GF-D8 (cell line): ENCODE data around the gene REC8.
"Not testable (repeated sequence)": the region's sequence is repeated elsewhere in the genome, so short reads cannot be mapped to it uniquely, and the experiment has no call there.

ENCODE experiments used
- DNase-seq: peaks from one replicate; lab custom pipeline; 2025; lab: John Stamatoyannopoulos, UW

REC8 gene

DNA sequence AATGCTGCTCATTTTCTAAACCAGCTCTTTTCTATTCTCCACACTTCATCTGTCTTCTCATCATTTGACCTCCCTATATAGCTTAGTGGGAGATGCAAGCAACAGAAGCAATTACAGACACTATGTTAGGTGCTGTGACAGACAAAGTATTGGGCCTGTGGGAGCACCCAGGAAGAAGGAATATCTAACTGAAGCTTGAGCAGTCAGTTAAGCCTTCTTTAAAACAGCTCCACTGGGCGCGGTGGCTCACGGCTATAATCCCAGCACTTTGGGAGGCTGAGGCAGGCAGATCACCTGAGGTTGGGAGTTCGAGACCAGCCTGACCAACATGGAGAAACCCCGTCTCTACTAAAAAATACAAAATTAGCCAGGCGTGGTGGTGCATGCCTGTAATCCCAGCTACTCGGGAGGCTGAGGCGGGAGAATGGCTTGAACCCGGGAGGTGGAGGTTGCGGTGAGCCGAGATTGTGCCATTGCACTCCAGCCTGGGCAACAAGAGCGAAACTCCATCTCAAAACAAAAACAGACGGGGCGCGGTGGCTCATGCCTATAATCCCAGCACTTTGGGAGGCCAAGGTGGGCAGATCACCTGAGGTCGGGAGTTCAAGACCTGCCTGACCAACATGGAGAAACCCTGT is 31.5 kb downstream of the REC8 start:
- not testable (repeated sequence) for DNase-seq

DNA sequence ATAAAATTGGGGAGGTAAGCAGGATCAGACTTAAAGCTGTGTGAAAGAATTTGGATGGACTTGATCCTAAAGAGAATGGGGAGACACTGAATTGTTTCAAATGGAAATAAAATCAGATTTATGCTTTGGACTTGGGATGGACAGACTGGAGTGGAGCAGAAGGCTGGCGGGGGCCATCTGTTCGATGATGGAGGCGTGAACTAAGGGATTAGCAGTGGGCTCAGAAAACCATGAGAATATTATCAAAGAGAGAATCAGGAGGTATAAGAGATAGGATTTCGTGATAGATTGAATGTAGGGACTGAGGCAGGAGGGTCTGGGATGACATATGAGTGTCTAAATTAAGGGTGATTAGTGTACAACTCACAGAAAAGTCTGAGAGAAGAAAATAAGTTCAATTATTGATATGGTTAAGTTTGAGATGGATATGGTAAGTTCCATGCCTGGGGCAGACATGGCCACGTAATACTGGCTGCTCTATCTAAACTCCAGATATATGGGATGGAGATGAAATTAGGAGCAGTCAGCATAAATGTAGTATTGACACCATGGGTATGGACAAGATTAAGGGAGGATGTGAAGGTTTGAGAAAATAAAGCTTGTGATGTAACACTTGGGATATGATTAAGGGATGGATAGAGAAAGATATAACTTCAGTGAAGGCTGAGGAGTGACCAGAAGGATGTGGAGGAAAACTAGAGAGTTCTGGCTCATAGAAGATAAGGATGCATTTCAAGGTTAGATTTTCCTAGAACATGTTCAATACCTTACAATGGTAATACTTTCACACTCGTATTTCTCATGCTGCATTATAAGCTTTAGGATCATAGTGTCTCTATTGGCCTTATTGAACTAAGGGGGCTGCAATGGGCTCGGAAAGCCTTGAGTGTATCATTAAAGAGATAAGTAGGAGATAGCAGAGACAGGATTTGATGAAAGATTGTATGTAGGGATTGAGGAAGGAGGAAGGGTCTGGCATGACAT is 32.6 kb downstream of the REC8 start:
- no peak for DNase-seq

DNA sequence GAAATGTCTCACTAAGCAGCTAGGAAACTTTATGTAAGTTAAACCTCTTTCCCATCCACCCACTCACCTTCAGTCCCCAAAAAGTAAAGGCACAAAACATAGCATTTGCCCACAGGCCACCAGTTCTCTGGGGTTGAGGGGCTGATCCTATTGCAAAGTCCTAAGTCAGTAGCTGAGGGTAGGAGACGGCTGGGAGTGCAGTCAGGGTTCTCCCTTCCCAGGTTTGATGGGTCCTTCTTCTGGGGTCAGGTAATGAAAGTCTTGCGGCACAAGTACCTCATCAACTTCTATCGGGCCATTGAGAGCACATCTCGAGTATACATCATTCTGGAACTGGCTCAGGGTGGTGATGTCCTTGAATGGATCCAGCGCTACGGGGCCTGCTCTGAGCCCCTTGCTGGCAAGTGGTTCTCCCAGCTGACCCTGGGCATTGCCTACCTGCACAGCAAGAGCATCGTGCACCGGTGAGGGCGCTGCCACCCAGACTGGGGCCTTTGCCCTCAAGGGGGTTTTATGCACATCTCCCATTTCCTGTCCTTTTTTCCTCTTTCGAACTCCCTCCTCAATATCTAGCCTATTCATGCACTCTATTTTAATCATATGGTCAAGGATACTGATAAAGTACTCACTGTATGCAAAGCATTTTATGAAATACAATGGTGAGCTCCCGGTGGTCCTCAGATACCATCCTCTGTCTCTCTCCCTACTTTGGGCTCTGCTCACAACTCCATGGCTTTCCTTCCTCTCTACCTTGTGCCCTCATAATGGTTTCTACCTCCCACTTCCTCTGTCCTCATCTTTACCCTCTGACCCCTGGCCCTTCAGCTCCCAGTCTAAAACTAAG is 34.6 kb downstream of the REC8 start:
- DNase-seq: no peak

DNA sequence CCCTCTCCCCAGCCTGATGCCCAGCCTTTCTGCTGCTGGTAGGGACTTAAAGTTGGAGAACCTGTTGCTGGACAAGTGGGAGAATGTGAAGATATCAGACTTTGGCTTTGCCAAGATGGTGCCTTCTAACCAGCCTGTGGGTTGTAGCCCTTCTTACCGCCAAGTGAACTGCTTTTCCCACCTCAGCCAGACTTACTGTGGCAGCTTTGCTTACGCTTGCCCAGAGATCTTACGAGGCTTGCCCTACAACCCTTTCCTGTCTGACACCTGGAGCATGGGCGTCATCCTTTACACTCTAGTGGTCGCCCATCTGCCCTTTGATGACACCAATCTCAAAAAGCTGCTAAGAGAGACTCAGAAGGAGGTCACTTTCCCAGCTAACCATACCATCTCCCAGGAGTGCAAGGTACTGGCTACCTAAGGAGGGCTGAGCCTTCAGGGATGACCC is 35.2 kb downstream of the REC8 start:
- no peak for DNase-seq

DNA sequence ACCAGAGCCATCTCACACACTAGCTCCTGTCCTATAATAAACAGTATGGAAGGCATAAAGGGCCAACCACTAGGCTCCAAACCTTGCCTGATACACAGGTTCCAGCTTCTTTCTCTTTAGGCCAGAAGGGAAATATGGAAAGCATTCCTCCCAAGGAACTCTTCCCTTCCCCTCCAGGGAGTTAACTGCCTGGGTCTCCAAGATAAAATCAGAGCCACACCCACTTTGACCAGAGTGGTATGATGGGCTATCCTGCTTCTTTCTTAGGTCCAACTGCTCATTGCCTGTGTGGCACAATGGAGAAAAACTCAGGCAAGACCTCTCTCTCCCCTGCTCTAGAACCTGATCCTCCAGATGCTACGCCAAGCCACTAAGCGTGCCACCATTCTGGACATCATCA is 35.7 kb downstream of the REC8 start:
- no peak for DNase-seq

DNA sequence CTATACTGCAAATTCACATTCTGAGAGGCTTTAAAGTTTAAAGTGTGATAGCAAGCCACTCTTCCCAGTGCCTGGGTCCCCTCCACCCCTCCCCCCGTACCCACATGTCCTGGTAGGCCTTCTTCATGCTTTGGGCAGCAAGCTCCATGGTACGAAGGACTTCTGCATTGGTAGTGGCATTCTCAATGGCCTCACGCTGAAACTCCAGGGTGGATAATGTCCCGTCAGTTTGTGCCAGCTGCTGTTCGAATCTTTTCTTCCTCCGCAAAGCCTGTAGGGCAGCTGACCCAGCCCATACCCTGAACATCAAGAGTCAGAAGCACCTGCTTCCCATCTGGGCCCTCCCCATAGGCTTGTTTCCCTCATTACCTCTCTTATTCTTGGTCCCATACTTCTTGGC is 39.4 kb downstream of the REC8 start:
- no peak for DNase-seq

DNA sequence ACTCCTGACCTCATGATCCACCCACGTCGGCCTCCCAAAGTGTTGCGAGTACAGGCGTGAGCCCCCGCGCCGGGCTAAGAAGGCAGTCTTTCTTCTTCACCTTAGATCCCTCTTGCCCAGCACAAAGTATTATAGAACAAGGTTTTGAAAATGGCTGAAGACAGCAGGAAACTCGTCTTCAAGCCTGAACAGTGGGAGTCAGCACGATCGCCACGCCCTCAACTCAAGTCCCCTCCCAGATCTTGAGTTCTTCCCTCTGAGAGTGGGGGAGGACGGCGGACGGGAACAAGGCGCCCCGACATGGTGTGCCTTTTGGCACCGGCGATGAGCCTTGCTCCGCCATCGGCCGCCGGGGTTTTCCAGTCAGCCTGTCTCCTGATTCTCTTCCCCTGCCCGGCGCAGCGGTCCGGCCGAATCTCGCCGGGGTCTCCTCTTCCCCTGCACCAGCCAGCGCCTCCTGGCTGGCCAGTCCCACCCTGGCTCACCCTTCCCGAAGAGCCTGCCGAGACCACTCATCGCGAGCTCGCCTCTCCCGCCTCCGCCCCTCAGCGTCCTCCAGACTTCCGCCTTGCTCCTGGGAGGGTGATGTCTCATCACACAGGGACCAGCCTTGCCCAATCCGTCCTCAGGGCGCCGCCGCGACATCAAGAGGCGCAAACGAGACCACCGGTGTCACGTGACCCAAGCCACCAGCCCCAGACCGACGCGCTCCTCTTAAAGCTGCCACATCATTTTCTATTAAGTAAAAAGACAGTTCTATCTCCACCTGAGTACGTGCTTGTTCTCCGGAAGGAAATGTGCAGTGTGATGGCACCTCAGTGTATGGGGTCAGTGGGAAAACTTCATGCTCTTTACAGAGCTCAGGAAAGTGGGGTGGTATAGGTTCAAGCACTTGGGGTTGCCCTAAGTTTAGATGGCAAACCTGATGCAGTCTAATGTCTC is 41.3 kb downstream of the REC8 start, which contains the start of gene CHMP4A:
CHMP4A (minus strand) TSS at position 565 of the 942 bp plus-strand sequence; CDS start at position 516, 49 bp downstream.
- DNase-seq: peak; percentile 94

DNA sequence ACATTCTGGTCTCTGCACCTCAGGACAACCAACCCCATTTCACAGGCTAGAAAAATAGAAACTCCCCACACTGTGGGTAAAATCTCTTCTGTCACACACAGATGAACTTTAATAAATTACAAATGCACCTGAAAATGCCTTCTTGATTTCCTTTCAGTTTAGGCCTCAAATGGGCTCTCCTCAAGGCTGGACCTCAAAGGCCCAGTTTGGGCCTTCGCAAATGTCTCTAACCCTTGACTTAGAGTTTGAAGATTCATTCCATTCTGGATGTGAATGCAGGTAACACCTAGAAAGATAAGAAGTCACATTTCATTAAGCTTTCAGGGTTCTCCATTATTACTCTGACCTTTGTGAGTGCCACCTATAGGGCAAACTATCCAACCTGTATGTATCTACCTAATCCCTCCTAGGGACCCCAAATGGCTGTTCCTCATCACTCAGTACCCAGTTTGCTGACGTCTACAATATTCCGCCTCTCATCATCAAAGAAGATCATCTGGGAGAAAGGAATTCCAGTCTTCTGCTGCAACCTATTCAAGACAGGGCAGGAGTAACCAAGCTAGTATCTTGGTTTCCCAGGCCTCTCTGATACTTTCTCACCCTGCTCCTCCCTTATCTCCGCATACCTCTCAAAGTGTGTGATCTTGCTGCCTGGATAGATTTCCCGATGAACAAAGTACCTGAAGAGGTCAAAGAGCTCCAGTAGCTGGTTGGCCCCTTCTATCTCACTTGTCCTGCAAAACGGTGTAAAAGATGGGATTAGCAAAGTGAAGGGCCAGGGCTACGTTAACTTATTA is 42.2 kb downstream of the REC8 start:
- DNase-seq: no peak

DNA sequence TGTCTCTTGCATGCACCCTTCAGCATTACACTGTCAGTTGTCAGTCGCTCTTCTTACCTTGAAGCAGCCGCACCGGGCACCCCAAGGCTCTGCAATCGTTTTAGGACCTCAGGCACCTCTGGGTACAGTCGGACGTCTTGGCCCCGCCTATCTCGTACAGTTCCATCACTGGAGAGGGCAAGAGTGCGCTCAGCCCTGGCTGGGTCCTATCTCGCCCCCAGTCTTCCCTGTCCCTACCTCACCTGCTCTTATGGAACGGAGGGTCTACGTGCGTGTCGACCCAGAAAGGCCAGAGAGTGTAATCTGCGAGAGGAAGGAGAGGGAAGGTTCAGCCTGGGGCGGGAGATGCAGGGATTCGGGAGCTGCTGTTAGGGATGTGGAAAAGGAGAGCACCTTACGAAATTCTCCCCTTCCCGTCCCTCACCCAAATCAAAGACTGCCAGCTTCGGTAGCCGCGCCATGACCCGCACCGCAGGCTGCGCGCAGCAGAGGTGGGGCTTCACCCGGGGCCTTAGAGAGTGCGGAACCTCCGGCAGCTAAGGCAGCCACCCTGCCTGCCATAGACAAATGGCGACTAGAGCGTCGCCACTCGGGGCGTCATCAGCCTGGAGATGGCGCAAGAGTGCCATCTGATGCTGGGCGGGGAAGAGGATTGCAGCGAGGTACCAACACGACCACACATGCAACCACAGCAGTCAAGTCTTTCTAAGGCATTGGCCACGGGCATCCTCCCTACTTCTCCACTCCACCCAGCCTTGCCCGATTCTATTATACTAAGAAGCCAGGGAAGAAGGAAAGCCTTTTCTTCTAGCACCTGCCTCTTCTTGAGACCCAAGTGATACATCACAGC is 43.8 kb downstream of the REC8 start, which contains the start of gene MDP1:
MDP1 (minus strand) TSS at position 572 of the 850 bp plus-strand sequence; CDS start at position 461, 111 bp downstream.
- peak; percentile 82 for DNase-seq

DNA sequence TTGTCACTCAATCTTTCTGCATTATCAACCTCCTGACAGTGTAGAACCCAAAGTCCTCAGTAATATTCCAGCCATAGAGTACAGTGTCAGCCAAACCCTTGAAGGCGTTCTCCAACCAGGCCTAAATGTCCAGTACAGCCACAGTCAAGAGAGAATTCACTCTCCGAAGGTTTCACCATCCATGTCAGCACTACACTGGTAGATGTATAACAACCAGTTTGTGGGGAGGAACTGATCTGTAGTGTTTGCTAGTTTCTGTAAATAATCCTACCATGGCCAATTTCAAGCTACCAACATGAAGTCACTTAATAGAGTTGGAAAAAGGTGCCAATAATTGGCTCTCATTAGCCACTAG is 44.4 kb downstream of the REC8 start:
- no peak for DNase-seq

DNA sequence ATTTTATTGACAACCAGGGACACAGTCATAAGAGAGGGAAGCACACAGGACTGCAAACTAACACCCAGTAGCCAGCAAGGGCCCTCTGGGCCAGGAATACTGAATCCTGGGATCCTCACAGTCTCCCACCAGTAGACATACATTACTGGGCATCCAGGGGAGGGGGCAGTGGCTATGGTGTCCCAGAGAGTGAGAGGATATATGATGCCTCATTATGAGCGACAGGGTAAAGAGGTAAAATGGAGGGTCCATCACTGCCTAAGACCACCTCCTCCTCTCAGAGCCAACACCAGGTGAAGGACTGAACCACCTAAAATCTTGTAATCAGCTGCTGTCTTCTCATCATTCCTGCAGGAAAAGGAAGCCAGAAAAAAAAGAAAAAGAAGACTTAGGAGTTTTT is 45.0 kb downstream of the REC8 start:
- DNase-seq: not testable (repeated sequence)

DNA sequence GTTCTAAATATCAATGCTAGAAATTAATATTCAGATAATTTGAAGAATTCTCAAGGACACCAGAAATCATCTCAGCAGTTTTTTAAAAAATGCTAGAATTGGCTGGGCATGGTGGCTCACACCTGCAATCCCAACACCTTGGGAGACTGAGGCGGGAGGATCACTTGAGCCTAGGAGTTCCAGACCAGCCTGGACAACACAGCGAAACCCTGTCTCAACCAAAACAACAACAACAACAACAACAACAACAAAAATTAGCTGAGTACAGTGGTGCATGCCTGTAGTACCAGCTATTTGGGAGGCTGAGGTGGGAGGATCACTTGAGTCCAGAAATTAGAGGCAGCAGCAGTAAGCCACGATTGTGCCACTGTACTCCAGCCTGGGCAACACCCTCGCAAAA is 47.2 kb downstream of the REC8 start:
- no peak for DNase-seq

DNA sequence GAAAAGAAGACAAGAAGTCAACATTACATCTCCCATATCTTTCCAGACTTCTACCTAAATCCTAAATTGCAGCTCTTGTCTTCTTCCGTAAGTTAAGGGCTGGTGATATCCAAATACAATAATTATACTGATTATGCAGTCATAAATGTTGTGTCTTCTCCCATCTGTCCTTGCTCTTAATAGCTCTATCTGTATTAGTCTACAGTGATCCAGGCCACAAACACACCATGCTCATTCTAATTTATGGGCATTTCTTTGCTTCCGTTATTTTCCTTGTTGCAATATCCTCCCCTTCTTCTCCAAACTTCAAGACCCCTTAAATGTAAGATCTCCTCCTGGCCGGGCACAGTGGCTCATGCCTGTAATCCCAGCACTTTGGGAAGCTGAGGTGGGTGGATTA is 47.6 kb downstream of the REC8 start:
- no peak for DNase-seq

DNA sequence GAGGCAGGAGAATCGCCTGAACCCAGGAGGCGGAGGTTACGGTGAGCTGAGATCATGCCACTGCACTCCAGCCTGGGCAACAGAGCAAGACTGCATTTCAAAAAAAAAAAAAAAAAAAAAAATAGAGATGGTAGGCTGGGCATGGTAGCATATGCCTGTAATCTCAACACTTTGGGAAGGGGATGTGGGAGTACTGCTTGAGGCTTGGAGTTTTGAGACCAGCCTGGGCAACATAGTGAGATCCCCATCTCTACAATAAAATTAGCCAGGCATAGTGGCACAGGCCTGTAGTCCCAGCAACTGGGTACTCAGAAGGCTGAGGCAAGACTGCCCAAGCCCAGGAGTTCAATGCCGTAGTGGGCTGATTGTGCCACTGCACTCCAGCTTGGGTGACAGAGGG is 51.1 kb downstream of the REC8 start:
- DNase-seq: not testable (repeated sequence)

DNA sequence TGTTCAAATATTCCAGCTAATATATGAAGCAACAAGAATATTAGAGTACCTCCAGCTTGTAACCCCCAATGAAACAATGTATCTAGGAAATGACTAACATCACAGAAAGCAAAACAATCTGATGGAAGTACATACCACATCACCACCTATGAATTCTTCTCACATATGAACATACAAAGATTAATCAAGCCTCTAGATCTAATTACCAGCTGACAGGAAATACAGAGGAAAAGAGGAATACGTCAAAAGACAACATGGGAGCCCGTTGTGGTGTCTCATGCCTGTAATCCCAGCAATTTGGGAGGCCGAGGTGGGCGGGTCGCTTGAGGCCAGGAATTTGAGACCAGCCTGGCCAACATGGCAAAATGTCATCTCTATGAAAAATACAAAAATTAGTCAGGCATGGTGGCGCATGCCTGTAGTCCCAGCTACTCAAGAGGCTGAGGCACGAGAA is 52.8 kb downstream of the REC8 start:
- DNase-seq: no peak

DNA sequence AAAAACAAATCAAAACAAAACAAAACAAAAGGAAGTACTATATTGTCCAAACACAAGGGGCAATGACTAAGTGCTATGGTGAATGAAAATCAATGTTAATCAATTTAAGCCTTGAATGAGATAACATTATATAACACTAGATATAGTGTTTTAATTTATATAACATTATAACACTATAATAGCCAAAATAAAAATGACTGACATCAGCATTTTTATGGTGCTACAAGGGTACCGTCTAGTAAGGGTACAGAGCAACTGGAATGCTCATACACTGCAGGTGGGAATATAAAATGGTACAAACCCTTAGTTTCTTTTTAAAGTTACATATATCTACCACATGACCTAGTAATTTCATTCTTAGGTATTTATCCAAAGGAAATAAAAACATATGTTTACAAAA is 54.6 kb downstream of the REC8 start:
- no peak for DNase-seq

DNA sequence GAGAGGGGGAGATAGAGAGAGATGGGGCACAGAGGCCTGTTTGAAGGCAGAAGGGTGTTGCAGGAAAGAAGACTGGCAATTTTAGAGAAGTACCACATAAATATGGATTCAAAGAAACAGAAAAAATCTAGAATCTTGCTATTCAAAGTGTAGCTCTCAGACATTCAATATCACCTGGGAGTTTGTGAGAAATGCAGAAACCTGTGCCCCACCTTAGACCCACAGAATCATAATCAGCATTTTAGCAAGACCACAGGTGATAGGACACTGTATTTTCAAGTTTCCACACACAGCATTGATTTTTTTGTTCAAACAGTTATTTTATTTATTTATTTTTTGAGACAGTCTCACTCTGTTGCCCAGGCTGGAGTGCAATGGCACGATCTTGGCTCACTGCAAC is 57.0 kb downstream of the REC8 start:
- DNase-seq: no peak
